Measurements from ENCODE around the gene ABCD1.
"Not testable (repeated sequence)": the region's sequence is repeated elsewhere in the genome, so short reads cannot be mapped to it uniquely, and the experiment has no call there.

The ABCD1 gene

GRCh38 chrX:153694687-153695270 is 29.9 kb upstream of the ABCD1 start:
- no peak for DNase-seq

- DNase-seq = no peak
Observed at GRCh38 chrX:153696100-153696499, 28.6 kb upstream of the ABCD1 start.

- not testable (repeated sequence) for DNase-seq
Observed at GRCh38 chrX:153696538-153696937, 28.1 kb upstream of the ABCD1 start.

- DNase-seq = not testable (repeated sequence)
Observed at GRCh38 chrX:153696986-153697722, 27.5 kb upstream of the ABCD1 start.

- DNase-seq = no peak
Observed at GRCh38 chrX:153697924-153698865, 26.5 kb upstream of the ABCD1 start.

- DNase-seq = not testable (repeated sequence)
Observed at GRCh38 chrX:153699210-153699783, 25.4 kb upstream of the ABCD1 start.

GRCh38 chrX:153699784-153700371 is 24.8 kb upstream of the ABCD1 start:
- DNase-seq = not testable (repeated sequence)

GRCh38 chrX:153700376-153700945 is 24.2 kb upstream of the ABCD1 start:
- no peak for DNase-seq

- no peak for DNase-seq
Observed at GRCh38 chrX:153700967-153701366, 23.7 kb upstream of the ABCD1 start.

- no peak for DNase-seq
Observed at GRCh38 chrX:153701706-153702105, 22.9 kb upstream of the ABCD1 start.

- DNase-seq = no peak
Observed at GRCh38 chrX:153702336-153703035, 22.2 kb upstream of the ABCD1 start.

GRCh38 chrX:153703036-153703370 is 21.7 kb upstream of the ABCD1 start:
- no peak for DNase-seq

- DNase-seq = no peak
Observed at GRCh38 chrX:153704021-153704526, 20.6 kb upstream of the ABCD1 start.

- not testable (repeated sequence) for DNase-seq
Observed at GRCh38 chrX:153704631-153705402, 19.8 kb upstream of the ABCD1 start.

GRCh38 chrX:153705403-153706060 is 19.1 kb upstream of the ABCD1 start:
- DNase-seq = not testable (repeated sequence)

- no peak for DNase-seq
Observed at GRCh38 chrX:153706799-153707198, 17.9 kb upstream of the ABCD1 start.

- DNase-seq = no peak
Observed at GRCh38 chrX:153707406-153707805, 17.2 kb upstream of the ABCD1 start.

GRCh38 chrX:153708415-153708814 is 16.2 kb upstream of the ABCD1 start:
- no peak for DNase-seq

- DNase-seq = no peak
Observed at GRCh38 chrX:153709726-153710674, 14.7 kb upstream of the ABCD1 start.

All from effector CD8-positive, alpha-beta T cell (primary cell).